SU-DHL-6 (cell line): ENCODE measurements around the gene PPP1R3A.

Source experiments
- CTCF ChIP-seq: fragments of 200-600 bp; sonication (generic); IDR thresholded peaks from one replicate; pipeline ENCODE4 v1.5.1; 2017; ENCODE audit warnings: antibody characterized with exemption, mild to moderate bottlenecking, low read length, moderate library complexity; ENCODE audit not compliant: insufficient read depth, poor library complexity, severe bottlenecking
- EZH2phosphoT487 ChIP-seq: fragments of 200-600 bp; sonication (generic), shearing (Covaris generic); conservative IDR thresholded peaks from 2 replicates; pipeline ENCODE4 v1.6.1; 2018; ENCODE audit warnings: mild to moderate bottlenecking, antibody characterized with exemption, low read length, moderate library complexity, mixed read lengths

DNA sequence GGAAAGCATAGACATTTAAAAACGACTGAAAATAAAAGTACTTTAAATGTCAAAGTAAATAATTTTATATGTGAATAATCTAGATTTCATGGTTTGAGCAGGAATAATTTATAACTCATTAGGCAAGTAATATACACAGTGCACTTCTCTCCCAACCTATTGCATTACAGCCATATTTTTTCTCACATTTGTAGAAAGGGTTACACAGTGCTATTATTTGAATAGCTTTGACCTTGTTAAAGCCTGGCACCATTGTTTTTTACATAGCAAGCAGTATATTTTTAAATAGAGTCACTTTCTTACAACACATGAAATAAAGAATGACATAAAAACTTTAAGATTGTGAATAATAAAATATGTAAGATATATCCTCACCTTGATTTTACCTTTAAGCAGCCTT lies 969 bp downstream of the PPP1R3A start:
- TF ChIP-seq CTCF (no peak), EZH2phosphoT487 (no peak)
